T-helper 1 cell treated with Interleukin-12 subunit alpha and Interleukin-12 subunit beta and Interleukin-4 antibody, amounts not matched to agents 30 μg/mL and 1 μg/mL, for 36 hours (primary cell): ENCODE measurements around the gene ZNF735.
"Not testable (repeated sequence)": the region's sequence is repeated elsewhere in the genome, so short reads cannot be mapped to it uniquely, and the experiment has no call there.

Experiments
- H3K27ac Mint-ChIP-seq: one replicate; pipeline ENCODE4 v1.8.0; 2021; ENCODE audit warnings: mild to moderate bottlenecking, mixed read lengths
- H3K27me3 Mint-ChIP-seq: one replicate; pipeline ENCODE4 v1.8.0; 2021; ENCODE audit warnings: low read depth, mixed read lengths
- H3K36me3 Mint-ChIP-seq: one replicate; pipeline ENCODE4 v1.8.0; 2021; ENCODE audit warnings: low read depth, mixed read lengths
- H3K4me1 Mint-ChIP-seq: one replicate; pipeline ENCODE4 v1.8.0; 2021; ENCODE audit warnings: low read depth, mixed read lengths
- H3K4me3 Mint-ChIP-seq: one replicate; pipeline ENCODE4 v1.8.0; 2021; ENCODE audit warnings: mild to moderate bottlenecking, moderate library complexity, mixed read lengths
- H3K9me3 Mint-ChIP-seq: one replicate; pipeline ENCODE4 v1.8.0; 2021; ENCODE audit warnings: mixed read lengths

ZNF735 gene

DNA sequence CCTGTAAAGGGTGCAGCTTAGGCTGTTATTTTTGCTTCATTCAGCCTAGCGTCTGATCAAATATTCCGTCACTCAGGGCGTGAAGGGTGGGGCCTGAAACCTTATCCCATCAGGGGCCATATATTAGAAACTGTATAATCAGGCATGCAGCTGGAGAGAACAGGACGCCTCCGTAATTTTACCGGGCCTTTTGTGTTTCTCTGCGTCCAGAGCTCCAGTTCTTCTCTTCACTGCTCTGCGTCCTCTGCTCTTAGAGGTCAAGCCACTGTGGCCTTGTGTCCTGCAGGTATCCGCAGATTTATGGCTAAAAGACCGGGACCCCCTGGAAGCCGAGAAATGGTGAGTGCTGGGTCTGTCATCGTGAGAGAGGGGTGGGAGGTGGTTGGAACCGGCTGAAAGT is at the start of gene ZNF735:
TSS of gene ZNF735 (plus strand) at position 301 of the 400 bp plus-strand sequence. CDS start at position 301, 0 bp downstream.
- no peaks in the 10 kb centered on the region for H3K4me1 Mint-ChIP-seq

DNA sequence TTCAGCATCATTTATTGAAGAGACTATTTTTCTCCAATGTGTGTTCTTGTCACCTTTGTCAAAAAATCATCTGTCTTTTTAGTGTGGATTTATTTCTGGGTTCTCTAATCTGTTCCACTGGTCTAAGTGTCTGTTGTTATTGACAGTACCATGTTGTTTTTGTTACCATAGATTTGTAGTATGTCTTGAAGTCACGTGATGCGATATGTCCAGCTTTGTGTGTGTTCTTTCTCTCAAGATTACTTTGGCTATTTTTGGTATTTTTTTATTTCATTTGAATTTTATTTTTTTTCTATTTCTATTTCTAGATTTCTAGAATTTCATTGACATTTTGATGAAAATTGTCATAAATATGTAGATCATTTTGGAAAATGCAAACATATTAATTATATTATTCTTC is 36.0 kb upstream of the ZNF735 start:
- H3K27me3 Mint-ChIP-seq, H3K36me3 Mint-ChIP-seq, H3K4me1 Mint-ChIP-seq, H3K27ac Mint-ChIP-seq, H3K4me3 Mint-ChIP-seq: not testable (repeated sequence)
- peaks cover 50% of the 10 kb centered on the region for H3K9me3 Mint-ChIP-seq

More for the DNA sequence above, at the start of gene ZNF735:
- Mint-ChIP-seq H3K27me3 (no peaks in the 10 kb centered on the region), H3K27ac (no peak within 1 kb of the TSS), H3K9me3 (peaks cover 53% of the 10 kb centered on the region), H3K36me3 (no peaks in the 10 kb centered on the region), H3K4me3 (no peak within 1 kb of the TSS)

DNA sequence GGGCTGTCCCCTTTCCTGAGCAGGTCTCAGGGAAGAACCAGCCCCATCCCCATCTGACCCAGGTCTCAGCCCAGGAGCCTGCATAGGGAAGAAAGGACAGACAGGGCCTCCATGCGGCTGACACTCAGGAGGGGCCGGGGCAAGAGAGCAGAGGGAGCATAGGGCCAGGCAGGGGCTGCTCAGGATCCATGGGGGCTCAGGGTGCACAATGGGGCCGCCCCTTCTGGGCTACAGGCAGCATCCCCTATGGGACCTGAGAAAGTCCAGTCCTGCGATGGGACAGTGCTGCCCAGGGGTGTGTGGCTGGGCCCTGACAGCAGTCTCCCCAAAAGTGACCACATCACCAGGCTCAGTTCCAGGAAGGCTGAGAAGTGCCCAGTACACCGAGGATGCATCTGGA is 32.7 kb upstream of the ZNF735 start:
- Mint-ChIP-seq H3K9me3 (peaks cover 52% of the 10 kb centered on the region), H3K36me3 (no peaks in the 10 kb centered on the region), H3K27me3 (no peaks in the 10 kb centered on the region), H3K4me3 (no peak overlapping the region), H3K27ac (no peak overlapping the region), H3K4me1 (no peaks in the 10 kb centered on the region)

DNA sequence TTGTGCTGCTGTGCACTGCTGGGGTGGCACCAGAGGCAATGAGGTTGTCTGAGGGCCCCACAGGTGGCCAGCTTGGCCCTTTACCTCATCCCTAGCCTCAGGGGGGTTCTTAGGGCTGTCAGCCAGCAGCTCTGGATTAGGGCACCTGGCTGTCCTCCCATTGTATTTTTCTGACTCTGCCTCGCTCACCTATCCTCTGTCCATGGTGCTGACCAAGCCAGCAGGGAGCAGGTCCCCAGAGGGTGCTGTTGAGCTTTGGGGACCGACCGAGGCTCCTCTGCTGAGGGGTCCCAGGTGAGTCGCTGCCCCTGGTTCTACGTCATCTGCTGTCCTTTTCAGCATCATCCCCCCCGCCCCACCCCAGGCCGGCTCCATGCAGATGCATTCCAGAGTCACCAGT is 32.1 kb upstream of the ZNF735 start:
- Mint-ChIP-seq H3K36me3 (no peaks in the 10 kb centered on the region), H3K4me1 (no peaks in the 10 kb centered on the region), H3K9me3 (peaks cover 52% of the 10 kb centered on the region), H3K4me3 (no peak overlapping the region), H3K27me3 (no peaks in the 10 kb centered on the region), H3K27ac (no peak overlapping the region)

DNA sequence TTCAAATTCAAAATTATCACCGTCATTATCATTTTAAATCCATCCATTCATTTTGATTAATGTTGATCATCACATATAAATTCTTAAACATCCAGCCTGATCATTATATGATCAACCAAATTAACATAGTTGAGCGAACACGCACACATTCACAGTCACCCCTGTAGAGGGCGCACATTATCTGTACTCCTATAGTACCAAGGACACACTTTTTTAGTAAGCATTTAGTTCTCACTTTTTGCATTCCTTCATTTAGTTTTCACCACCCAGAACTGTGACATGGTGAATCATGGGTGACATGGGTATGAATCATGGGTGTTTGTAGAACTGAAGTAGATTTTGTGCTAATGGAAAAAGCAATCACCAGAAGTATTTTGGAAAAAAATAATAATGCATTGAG is 26.0 kb upstream of the ZNF735 start:
- H3K4me1 Mint-ChIP-seq = no peaks in the 10 kb centered on the region
- no peak overlapping the region for H3K27ac Mint-ChIP-seq
- no peaks in the 10 kb centered on the region for H3K36me3 Mint-ChIP-seq
- H3K4me3 Mint-ChIP-seq = no peak overlapping the region
- H3K9me3 Mint-ChIP-seq = peaks cover 38% of the 10 kb centered on the region
- no peaks in the 10 kb centered on the region for H3K27me3 Mint-ChIP-seq

DNA sequence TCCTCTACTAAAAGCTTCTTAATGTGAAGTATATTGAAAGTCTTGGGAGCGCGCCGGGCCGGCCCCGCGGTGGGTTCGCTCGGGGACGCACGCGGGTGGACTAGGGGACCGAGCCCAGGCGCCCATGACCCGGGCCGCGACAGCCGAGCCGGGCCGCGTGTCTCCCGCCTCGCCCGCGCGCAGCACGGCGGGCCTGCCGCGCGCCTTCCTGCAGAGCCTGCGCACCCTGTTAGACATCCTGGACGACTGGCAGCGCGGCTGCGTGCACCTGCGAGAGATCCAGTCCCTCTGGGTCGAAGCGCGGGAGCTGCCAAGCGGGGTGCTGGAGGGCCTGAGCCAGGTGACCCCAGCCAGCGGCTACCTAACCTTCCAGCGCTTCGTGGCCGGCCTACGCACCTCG is 25.4 kb upstream of the ZNF735 start:
- Mint-ChIP-seq H3K4me3 (no peak overlapping the region), H3K36me3 (no peaks in the 10 kb centered on the region), H3K9me3 (peaks cover 38% of the 10 kb centered on the region), H3K4me1 (no peaks in the 10 kb centered on the region), H3K27ac (no peak overlapping the region), H3K27me3 (no peaks in the 10 kb centered on the region)

DNA sequence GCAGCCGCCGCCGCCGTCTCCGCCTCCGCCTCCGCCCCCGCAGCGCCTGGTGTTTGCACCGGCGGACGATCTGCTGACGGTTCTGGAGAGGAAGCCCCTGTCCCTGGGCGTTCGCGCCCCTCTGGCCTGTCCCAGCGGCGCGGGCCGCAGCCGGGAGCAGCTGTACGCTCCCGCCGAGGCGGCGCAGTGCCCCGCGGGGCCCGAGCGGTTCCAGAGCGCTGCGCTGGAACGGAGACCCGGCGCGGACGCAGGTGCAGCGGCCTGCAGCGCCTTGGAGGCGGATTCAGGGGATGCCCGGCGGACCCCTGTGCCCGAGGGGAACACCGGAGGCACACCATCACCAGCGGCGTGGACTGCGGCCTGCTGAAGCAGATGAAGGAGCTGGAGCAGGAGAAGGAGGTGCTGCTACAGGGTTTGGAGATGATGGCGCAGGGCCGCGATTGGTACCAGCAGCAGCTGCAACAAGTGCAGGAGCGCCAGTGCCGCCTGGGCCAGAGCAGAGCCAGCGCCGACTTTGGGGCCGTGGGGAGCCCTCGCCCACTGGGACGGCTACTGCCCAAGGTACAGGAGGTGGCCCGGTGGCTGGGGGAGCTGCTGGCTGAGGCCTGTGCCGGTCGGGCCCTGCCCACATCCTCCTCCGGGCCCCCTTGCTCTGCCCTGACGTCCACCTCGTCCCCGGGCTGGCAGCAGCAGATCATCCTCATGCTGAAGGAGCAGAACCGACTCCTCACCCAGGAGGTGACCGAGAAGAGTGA is 24.8 kb upstream of the ZNF735 start:
- Mint-ChIP-seq H3K4me1 (no peaks in the 10 kb centered on the region), H3K27ac (no peak overlapping the region), H3K9me3 (peaks cover 42% of the 10 kb centered on the region), H3K36me3 (no peaks in the 10 kb centered on the region), H3K4me3 (no peak overlapping the region), H3K27me3 (no peaks in the 10 kb centered on the region)

DNA sequence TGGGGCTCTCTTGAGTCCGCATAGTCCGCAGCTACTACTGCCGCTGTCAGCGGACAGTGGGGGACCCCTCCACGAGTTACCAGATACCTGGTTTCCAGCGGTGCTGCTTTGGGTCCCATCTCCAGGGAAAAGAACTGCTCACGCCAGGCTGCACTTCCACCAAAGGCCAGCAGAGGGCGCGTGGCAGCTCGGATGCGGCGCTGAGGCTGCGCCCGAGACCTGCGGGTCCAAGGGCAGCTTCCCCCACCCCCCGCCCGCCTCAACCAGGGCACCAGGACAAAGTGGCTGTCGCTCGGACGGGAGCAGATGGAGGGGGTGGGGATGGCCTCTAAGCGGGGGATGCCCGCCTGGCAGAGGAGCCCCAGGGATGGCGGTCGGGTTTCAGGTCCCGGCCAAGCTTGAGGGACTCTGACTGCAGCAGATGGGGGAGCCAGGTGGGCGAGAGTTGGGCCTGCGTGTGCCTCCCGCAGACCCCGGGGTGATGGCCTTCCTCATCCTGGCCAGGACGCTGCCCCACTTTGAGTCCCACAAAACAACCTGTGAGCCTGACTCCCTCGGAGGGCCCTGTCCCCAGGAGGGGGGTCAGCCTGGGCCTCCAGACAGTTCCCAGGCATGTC is 23.8 kb upstream of the ZNF735 start:
- H3K9me3 Mint-ChIP-seq = peaks cover 42% of the 10 kb centered on the region
- no peak overlapping the region for H3K27ac Mint-ChIP-seq
- no peaks in the 10 kb centered on the region for H3K36me3 Mint-ChIP-seq
- H3K27me3 Mint-ChIP-seq = no peaks in the 10 kb centered on the region
- no peaks in the 10 kb centered on the region for H3K4me1 Mint-ChIP-seq
- no peak overlapping the region for H3K4me3 Mint-ChIP-seq

DNA sequence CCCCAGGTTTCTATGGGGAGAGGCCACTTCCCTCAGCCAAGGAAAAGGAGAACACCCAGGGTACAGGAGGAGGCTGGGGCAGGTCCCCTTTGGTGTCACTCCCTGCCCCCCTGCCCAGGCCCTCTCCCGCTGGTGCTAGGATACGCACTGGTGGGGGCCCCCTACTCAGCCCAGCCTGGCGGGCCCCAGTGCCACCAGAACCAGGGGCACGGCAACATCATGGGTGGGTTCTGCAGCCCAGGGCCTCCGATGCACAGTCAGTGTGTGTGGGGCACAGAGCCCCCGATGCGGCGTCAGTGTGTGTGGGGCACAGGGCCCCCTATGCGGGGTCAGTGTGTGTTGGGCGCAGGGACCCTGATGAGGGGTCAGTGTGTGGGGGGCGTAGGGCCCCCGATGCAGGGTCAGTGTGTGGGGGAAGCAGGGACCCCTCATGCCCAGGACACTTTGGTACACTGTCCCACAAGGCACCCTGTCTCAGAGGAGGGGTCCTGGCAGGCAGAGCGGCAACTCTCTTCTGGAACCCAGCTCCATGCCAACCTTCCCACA is 23.1 kb upstream of the ZNF735 start:
- peaks cover 41% of the 10 kb centered on the region for H3K9me3 Mint-ChIP-seq
- H3K27me3 Mint-ChIP-seq = no peaks in the 10 kb centered on the region
- no peaks in the 10 kb centered on the region for H3K36me3 Mint-ChIP-seq
- no peak overlapping the region for H3K4me3 Mint-ChIP-seq
- no peaks in the 10 kb centered on the region for H3K4me1 Mint-ChIP-seq
- H3K27ac Mint-ChIP-seq = no peak overlapping the region

DNA sequence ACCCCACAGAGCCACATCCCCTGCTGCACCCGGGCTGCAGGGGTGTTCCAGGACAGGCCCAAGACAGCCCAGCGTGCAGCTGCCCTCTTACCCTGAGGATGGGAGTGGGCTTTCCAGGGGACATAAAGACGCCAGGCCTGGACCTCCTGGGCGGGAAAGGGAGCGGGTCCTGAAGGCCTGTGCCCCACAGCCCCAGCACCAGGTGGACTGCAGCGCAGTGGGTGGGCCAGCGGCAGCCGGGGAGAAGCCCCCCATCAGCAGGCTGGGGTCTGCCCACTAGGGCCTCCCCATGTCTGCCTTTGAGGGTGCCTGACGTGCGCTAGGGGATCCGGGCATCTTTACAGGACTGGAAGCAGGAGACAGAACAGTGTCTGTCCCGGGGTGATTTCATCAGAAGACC is 22.6 kb upstream of the ZNF735 start:
- Mint-ChIP-seq H3K4me3 (no peak overlapping the region), H3K27me3 (no peaks in the 10 kb centered on the region), H3K36me3 (no peaks in the 10 kb centered on the region), H3K27ac (no peak overlapping the region), H3K4me1 (no peaks in the 10 kb centered on the region), H3K9me3 (peaks cover 43% of the 10 kb centered on the region)

DNA sequence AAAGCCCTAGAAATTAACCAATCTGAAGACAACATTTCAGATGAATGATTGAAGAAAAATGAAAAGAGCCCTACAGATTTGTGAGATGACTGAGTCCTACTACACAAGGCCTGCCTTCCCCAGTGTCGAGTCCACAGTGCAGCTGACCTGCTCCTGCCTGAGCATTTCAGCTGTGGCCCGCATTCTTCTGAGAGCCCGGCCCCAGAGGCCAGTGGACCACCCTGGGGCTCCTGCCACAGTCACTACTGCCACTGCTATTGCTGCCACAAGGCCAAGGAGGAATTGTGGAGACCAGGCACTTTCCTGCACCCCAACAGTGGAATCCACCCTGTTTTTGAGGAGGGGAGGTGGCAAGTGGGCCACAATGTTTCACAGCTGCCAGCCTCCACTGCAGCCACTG is 19.6 kb upstream of the ZNF735 start:
- Mint-ChIP-seq H3K27ac (no peak overlapping the region), H3K36me3 (no peaks in the 10 kb centered on the region), H3K9me3 (peaks cover 32% of the 10 kb centered on the region), H3K27me3 (no peaks in the 10 kb centered on the region), H3K4me3 (no peak overlapping the region), H3K4me1 (no peaks in the 10 kb centered on the region)

DNA sequence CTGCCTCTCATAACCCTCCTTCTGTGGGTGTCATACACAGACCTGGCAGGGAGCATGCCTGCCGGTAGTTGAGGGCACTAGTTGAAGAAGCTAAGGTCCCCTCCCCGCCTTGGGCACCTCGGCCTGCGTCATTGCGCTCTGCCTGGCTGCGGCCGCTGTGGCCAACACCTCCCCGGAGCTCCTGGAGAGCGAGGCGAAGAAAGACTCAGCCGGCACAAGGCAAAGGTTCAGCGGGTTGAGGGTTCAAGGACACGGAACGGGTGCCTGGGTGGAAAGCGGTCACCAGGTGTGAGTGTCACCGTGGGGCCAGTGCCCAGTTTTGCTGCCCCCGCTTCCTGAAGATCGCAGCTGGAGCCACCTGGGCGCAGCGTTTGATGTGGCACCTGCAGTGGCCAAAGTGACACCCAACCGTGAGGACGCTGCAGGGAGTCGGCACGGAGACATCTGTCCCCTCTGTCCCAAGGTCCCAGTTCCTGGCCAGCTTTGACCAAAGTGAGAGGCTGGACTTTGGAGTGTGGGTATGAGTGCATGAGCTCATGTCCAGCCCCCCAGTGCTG is 14.8 kb upstream of the ZNF735 start:
- peaks cover 32% of the 10 kb centered on the region for H3K9me3 Mint-ChIP-seq
- H3K4me1 Mint-ChIP-seq = no peaks in the 10 kb centered on the region
- H3K4me3 Mint-ChIP-seq = no peak overlapping the region

DNA sequence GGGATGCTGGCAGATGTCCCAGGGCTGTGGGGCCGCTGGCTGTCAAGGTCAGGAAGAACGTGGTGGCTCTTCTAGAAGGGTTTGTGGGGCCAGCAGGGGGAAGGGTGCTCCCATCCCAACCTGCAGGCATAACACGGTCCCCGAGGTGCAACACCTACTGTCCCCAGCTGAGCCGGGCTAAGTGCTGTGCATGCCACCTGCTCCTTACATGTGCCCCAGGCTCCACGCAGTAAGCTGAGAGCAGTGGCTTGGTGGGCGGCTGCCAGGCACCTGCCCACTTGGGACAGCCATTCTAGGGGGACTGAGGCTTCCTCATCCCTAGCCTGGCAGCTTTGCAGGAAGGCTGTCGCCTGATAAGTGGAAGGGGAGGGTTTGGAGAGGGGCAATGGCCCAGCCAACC is 14.2 kb upstream of the ZNF735 start:
- Mint-ChIP-seq H3K27me3 (no peaks in the 10 kb centered on the region), H3K27ac (no peak overlapping the region), H3K36me3 (no peaks in the 10 kb centered on the region), H3K4me1 (no peaks in the 10 kb centered on the region), H3K9me3 (peaks cover 31% of the 10 kb centered on the region), H3K4me3 (no peak overlapping the region)

More for the DNA sequence above, 14.8 kb upstream of the ZNF735 start:
- Mint-ChIP-seq H3K27ac (no peak overlapping the region), H3K36me3 (no peaks in the 10 kb centered on the region), H3K27me3 (no peaks in the 10 kb centered on the region)

DNA sequence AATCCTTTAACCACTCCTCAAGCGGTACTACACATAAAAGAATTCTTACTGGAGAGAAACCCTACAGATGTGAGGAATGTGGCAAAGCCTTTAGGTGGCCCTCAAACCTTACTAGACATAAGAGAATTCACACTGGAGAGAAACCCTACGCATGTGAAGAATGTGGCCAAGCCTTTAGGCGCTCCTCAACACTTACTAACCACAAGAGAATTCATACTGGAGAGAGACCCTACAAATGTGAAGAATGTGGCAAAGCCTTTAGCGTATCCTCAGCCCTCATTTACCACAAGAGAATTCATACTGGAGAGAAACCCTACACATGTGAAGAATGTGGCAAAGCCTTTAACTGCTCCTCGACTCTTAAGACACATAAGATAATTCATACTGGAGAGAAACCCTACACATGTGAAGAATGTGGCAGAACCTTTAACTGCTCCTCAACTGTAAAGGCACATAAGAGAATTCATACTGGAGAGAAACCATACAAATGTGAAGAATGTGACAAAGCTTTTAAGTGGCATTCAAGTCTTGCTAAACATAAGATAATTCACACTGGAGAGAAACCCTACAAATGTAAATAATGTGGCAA is 12.8 kb downstream of the ZNF735 start:
- not testable (repeated sequence) for H3K4me1 Mint-ChIP-seq, H3K36me3 Mint-ChIP-seq, H3K27me3 Mint-ChIP-seq, H3K27ac Mint-ChIP-seq, H3K4me3 Mint-ChIP-seq
- H3K9me3 Mint-ChIP-seq = peaks cover 56% of the 10 kb centered on the region

DNA sequence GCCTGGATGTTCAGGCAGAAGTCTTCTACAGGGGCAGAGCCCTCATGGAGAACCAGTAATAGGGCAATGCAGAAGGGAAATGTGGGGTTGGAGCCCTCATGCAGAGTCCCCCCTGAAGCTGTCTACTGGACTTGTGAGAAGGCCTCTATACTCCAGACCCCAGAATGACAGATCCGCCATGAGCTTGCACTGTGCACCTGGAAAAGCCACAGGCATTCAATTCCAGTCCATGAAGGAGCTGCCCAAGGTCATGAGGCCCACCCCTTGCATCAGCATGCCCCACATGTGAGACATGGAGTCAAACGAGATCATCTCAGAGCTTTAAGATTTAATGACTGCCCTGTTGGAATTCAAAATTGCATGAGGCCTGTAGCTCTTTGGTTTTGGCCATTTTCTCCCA is 16.4 kb downstream of the ZNF735 start:
- no peaks in the 10 kb centered on the region for H3K4me1 Mint-ChIP-seq
- H3K9me3 Mint-ChIP-seq = peaks cover 66% of the 10 kb centered on the region
- no peaks in the 10 kb centered on the region for H3K27me3 Mint-ChIP-seq
- H3K4me3 Mint-ChIP-seq = no peak overlapping the region
- no peak overlapping the region for H3K27ac Mint-ChIP-seq
- peaks cover 4% of the 10 kb centered on the region for H3K36me3 Mint-ChIP-seq
